Activated CD8-positive, alpha-beta T cell treated with anti-CD3 and anti-CD28 coated beads for 36 hours (primary cell): ENCODE results near the gene RBM47. TPM values are rescaled to one million over a fixed set of nuclear protein-coding genes. Genes with fewer than 3 reads are reported as not detected.

Source experiments
- ATAC-seq: fragments of 200-7000 bp; cut with Tn5 transposase; one replicate; pipeline ENCODE4 v1.10.0; 2021; ENCODE audit warnings: mild to moderate bottlenecking, moderate library complexity
- CTCF ChIA-PET: fragments of 350-600 bp; sonication (Branson Sonifier 250); formaldehyde crosslinking; loops from one replicate; lab custom pipeline; 2021; ENCODE audit warnings: antibody characterized with exemption; lab: Charles Lee
- POLR2A ChIA-PET: fragments of 350-600 bp; sonication (Branson Sonifier 250); formaldehyde crosslinking; loops from one replicate; lab custom pipeline; 2021; ENCODE audit warnings: antibody characterized with exemption; lab: Charles Lee
- DNase-seq: peaks from one replicate; pipeline ENCODE4 v3.0.0-alpha.2; 2020
- H3K27ac Mint-ChIP-seq: one replicate; pipeline ENCODE4 v1.8.0; 2021; ENCODE audit warnings: mild to moderate bottlenecking, mixed read lengths
- H3K27me3 Mint-ChIP-seq: one replicate; pipeline ENCODE4 v1.8.0; 2021; ENCODE audit warnings: mixed read lengths
- H3K36me3 Mint-ChIP-seq: one replicate; pipeline ENCODE4 v1.8.0; 2021; ENCODE audit warnings: low read depth, mixed read lengths
- H3K4me1 Mint-ChIP-seq: one replicate; pipeline ENCODE4 v1.8.0; 2021; ENCODE audit warnings: low read depth, mixed read lengths
- H3K4me3 Mint-ChIP-seq: one replicate; pipeline ENCODE4 v1.8.0; 2021; ENCODE audit warnings: mild to moderate bottlenecking, moderate library complexity, mixed read lengths
- H3K9me3 Mint-ChIP-seq: one replicate; pipeline ENCODE4 v1.8.0; 2021; ENCODE audit warnings: mixed read lengths
- CTCF ChIP-seq: fragments of 200-600 bp; IDR thresholded peaks from one replicate; pipeline ENCODE4 v1.8.0; 2022; ENCODE audit warnings: antibody characterized with exemption, mild to moderate bottlenecking
- intact Hi-C: fragments of 100-400 bp; cut with micrococcal nuclease; formaldehyde crosslinking; loops from one replicate; pipeline ENCODE4 v1.10.0; 2022
- total RNA-seq, 2 experiments: library from RNA; stranded (reverse); gene quantifications; one replicate each; pipeline ENCODE4 v1.2.3, GENCODE V29; 2021

The RBM47 gene
- total RNA-seq, 2 experiments from 2014 or later: 0.13 to 0.74 TPM

- Mint-ChIP-seq H3K27ac (no peak overlapping the region), H3K36me3 (no peaks in the 10 kb centered on the region), H3K27me3 (peaks cover 9% of the 10 kb centered on the region), H3K4me3 (no peak overlapping the region), H3K4me1 (peaks cover 6% of the 10 kb centered on the region), H3K9me3 (no peaks in the 10 kb centered on the region)
- no peak for TF ChIP-seq CTCF
- DNase-seq (no peak), ATAC-seq (no peak)
- intact Hi-C loops: no loop called here
- CTCF ChIA-PET: no interaction called here
- POLR2A ChIA-PET: no interaction called here
Observed at GRCh38 chr4:40619600-40619999, 10.1 kb downstream of the RBM47 start.

- ChIA-PET CTCF (no interaction called here), POLR2A (no interaction called here)
- no peak for DNase-seq
- ATAC-seq: no peak
- no peak for TF ChIP-seq CTCF
- Mint-ChIP-seq H3K4me3 (no peak overlapping the region), H3K36me3 (no peaks in the 10 kb centered on the region), H3K4me1 (peaks cover 14% of the 10 kb centered on the region), H3K9me3 (no peaks in the 10 kb centered on the region), H3K27me3 (peaks cover 6% of the 10 kb centered on the region), H3K27ac (no peak overlapping the region)
- intact Hi-C loops: no loop called here
Observed at GRCh38 chr4:40617872-40618271, 11.8 kb downstream of the RBM47 start.

GRCh38 chr4:40614031-40614430 is 15.6 kb downstream of the RBM47 start:
- no peak overlapping the region for H3K4me3 Mint-ChIP-seq
- TF ChIP-seq CTCF: no peak
- ChIA-PET CTCF (interaction anchor here (1.5 kb wide), 2 partner anchors 12 to 18 kb away, joined by 3 to 6 read pairs; no protein-coding TSS in a partner anchor), POLR2A (no interaction called here)
- no peaks in the 10 kb centered on the region for H3K9me3 Mint-ChIP-seq
- ATAC-seq: no peak
- no peak for DNase-seq
- intact Hi-C loops: no loop called here
- H3K27me3 Mint-ChIP-seq: peaks cover 4% of the 10 kb centered on the region
- H3K27ac Mint-ChIP-seq: no peak overlapping the region
- H3K4me1 Mint-ChIP-seq: peaks cover 10% of the 10 kb centered on the region
- H3K36me3 Mint-ChIP-seq: no peaks in the 10 kb centered on the region

GRCh38 chr4:40613456-40613855 is 16.2 kb downstream of the RBM47 start:
- Mint-ChIP-seq H3K9me3 (no peaks in the 10 kb centered on the region), H3K27me3 (peaks cover 2% of the 10 kb centered on the region), H3K36me3 (no peaks in the 10 kb centered on the region), H3K4me1 (peaks cover 10% of the 10 kb centered on the region), H3K4me3 (no peak overlapping the region), H3K27ac (no peak overlapping the region)
- intact Hi-C loops: no loop called here
- POLR2A ChIA-PET: no interaction called here
- CTCF ChIA-PET: interaction anchor here (1.2 to 1.5 kb wide), 3 partner anchors 12 to 51 kb away, joined by 3 to 6 read pairs (median 3); no protein-coding TSS in a partner anchor
- no peak for TF ChIP-seq CTCF
- DNase-seq: no peak
- no peak for ATAC-seq

GRCh38 chr4:40612831-40613230 is 16.8 kb downstream of the RBM47 start:
- no peak overlapping the region for H3K4me3 Mint-ChIP-seq
- TF ChIP-seq CTCF: no peak
- no peaks in the 10 kb centered on the region for H3K9me3 Mint-ChIP-seq
- intact Hi-C loops: no loop called here
- peaks cover 10% of the 10 kb centered on the region for H3K4me1 Mint-ChIP-seq
- ChIA-PET CTCF (interaction anchor here (1.2 to 1.5 kb wide), 2 partner anchors 17 to 50 kb away, joined by 3 read pairs; no protein-coding TSS in a partner anchor), POLR2A (no interaction called here)
- ATAC-seq (no peak), DNase-seq (no peak)
- no peaks in the 10 kb centered on the region for H3K36me3 Mint-ChIP-seq
- no peak overlapping the region for H3K27ac Mint-ChIP-seq
- peaks cover 2% of the 10 kb centered on the region for H3K27me3 Mint-ChIP-seq
